ENCODE data around the gene PTGIS.

GRCh38 chr20:49521356-49521755 is 46.6 kb downstream of the PTGIS start:
- TF ChIP-seq ZBTB7A (IDR thresholded peaks at IDR 0.05; ENCODE audit: low read depth) (no peak), EGR1 (IDR thresholded peaks at IDR 0.05) (no peak), CEBPB (IDR thresholded peaks at IDR 0.05) (no peak), EP300 (IDR thresholded peaks at IDR 0.05; ENCODE audit: borderline replicate concordance) (no peak), YY1 (IDR thresholded peaks at IDR 0.05; ENCODE audit: low read depth) (no peak), TAF1 (IDR thresholded peaks at IDR 0.05; ENCODE audit: low read depth) (no peak), CREB1 (IDR thresholded peaks at IDR 0.05; ENCODE audit: low read depth) (no peak), RAD21 (IDR thresholded peaks at IDR 0.05; ENCODE audit: low read depth) (no peak), FOXM1 (IDR thresholded peaks at IDR 0.05; ENCODE audit: borderline replicate concordance, low read depth) (no peak), TEAD4 (IDR thresholded peaks at IDR 0.05) (no peak), NFIC (IDR thresholded peaks at IDR 0.05) (no peak), TCF12 (IDR thresholded peaks at IDR 0.05; ENCODE audit: low read depth) (no peak)
- TF ChIP-seq, protein P1, sequence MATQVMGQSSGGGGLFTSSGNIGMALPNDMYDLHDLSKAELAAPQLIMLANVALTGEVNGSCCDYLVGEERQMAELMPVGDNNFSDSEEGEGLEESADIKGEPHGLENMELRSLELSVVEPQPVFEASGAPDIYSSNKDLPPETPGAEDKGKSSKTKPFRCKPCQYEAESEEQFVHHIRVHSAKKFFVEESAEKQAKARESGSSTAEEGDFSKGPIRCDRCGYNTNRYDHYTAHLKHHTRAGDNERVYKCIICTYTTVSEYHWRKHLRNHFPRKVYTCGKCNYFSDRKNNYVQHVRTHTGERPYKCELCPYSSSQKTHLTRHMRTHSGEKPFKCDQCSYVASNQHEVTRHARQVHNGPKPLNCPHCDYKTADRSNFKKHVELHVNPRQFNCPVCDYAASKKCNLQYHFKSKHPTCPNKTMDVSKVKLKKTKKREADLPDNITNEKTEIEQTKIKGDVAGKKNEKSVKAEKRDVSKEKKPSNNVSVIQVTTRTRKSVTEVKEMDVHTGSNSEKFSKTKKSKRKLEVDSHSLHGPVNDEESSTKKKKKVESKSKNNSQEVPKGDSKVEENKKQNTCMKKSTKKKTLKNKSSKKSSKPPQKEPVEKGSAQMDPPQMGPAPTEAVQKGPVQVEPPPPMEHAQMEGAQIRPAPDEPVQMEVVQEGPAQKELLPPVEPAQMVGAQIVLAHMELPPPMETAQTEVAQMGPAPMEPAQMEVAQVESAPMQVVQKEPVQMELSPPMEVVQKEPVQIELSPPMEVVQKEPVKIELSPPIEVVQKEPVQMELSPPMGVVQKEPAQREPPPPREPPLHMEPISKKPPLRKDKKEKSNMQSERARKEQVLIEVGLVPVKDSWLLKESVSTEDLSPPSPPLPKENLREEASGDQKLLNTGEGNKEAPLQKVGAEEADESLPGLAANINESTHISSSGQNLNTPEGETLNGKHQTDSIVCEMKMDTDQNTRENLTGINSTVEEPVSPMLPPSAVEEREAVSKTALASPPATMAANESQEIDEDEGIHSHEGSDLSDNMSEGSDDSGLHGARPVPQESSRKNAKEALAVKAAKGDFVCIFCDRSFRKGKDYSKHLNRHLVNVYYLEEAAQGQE (IDR thresholded peaks at IDR 0.05; ENCODE audit: low read depth): no peak
- TF ChIP-seq, protein P2, sequence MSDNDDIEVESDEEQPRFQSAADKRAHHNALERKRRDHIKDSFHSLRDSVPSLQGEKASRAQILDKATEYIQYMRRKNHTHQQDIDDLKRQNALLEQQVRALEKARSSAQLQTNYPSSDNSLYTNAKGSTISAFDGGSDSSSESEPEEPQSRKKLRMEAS (IDR thresholded peaks at IDR 0.05): no peak

Measured in Ishikawa (cell line).